HCT116 (cell line): ENCODE measurements around the gene CALR3. TPM values are rescaled to one million over a fixed set of nuclear protein-coding genes. Genes with fewer than 3 reads are reported as not detected.
A peak's percentile ranks its signal among the peaks of the same experiment; 100 is the strongest.

Source experiments
- ATAC-seq: fragments of 200-7000 bp; cut with Tn5 transposase; 2 replicates; pipeline ENCODE4 v1.9.1; 2020; ENCODE audit warnings: mild to moderate bottlenecking, moderate library complexity
- BruUV-seq: library from RNA; stranded (reverse); fragments of 400-500 nt; replicated peaks from 2 replicates; lab custom pipeline; 2021; lab: Mats Ljungman, UMichigan
- CTCF ChIA-PET: fragments of 300-600 bp; sonication (Branson Sonifier 250); formaldehyde crosslinking; loops from one replicate; lab custom pipeline; 2021; ENCODE audit warnings: antibody characterized with exemption; lab: Charles Lee
- POLR2A ChIA-PET: fragments of 300-600, 350-600 bp; sonication (Branson Sonifier 250); formaldehyde crosslinking; loops from one replicate; lab custom pipeline; 2021; ENCODE audit warnings: antibody characterized with exemption; lab: Charles Lee
- RAD21 ChIA-PET, 2 experiments: fragments of 300-600 bp; sonication (Branson Sonifier 250); formaldehyde crosslinking; loops; one replicate each; lab custom pipeline; 2023; ENCODE audit warnings: low total read pairs in 2 of 2; ENCODE audit not compliant: uncharacterized antibody in 2 of 2, unreplicated experiment in 2 of 2, low non-redundant PET in 1 of 2; lab: Charles Lee
- DNase-seq: peaks from one replicate; pipeline ENCODE4 v3.0.0-alpha.2; 2010; ENCODE audit warnings: low read depth, low spot score
- H2AFZ ChIP-seq: fragments of 200-600 bp; shearing (Covaris generic), sonication (generic); 2 replicates; pipeline ENCODE4 v1.6.1; 2017; ENCODE audit warnings: low read depth, mixed run types, mixed read lengths, antibody characterized with exemption, low read length; ENCODE audit not compliant: poor library complexity, severe bottlenecking
- H3K27ac ChIP-seq: 2 replicates; pipeline ENCODE4 v1.5.1; 2012; ENCODE audit warnings: low read depth, low read length
- H3K27me3 ChIP-seq: fragments of 200-600 bp; sonication (generic); 2 replicates; pipeline ENCODE4 v1.6.1; 2016; ENCODE audit warnings: mixed run types, low read length, mixed read lengths; ENCODE audit not compliant: insufficient read depth
- H3K36me3 ChIP-seq, 2 experiments: fragments of 200-500 bp in 1 of 2; fragments of 200-600 bp in 1 of 2; sonication (Bioruptor generic) in 1 of 2; sonication (generic) in 1 of 2; 2 replicates each; pipeline versions ENCODE4 v1.5.1 to v1.6.1; 2014 to 2016; ENCODE audit warnings: low read length in 2 of 2, inconsistent platforms in 1 of 2, mixed read lengths in 1 of 2, mixed run types in 1 of 2; ENCODE audit not compliant: insufficient read depth in 2 of 2, control insufficient read depth in 1 of 2
- H3K4me1 ChIP-seq, 2 experiments: fragments of 200-600 bp in 1 of 2; sonication (generic) in 1 of 2; 2 replicates each; pipeline versions ENCODE4 v1.5.1 to v1.6.1; 2012 to 2017; ENCODE audit warnings: low read length in 2 of 2, inconsistent platforms in 1 of 2, mild to moderate bottlenecking in 1 of 2, mixed read lengths in 1 of 2, mixed run types in 1 of 2, moderate library complexity in 1 of 2; ENCODE audit not compliant: insufficient read depth in 2 of 2, control insufficient read depth in 1 of 2
- H3K4me2 ChIP-seq: fragments of 200-600 bp; sonication (generic); 2 replicates; pipeline ENCODE4 v1.6.1; 2017; ENCODE audit warnings: mixed run types, low read length, mixed read lengths
- H3K4me3 ChIP-seq, 2 experiments: fragments of 200-600 bp in 1 of 2; sonication (generic) in 1 of 2; replicated peaks in 1 of 2; 2 replicates each; pipeline ENCODE4 v1.5.1; 2011 to 2016; ENCODE audit warnings: low read length in 2 of 2, control low read depth in 1 of 2, low read depth in 1 of 2, mild to moderate bottlenecking in 1 of 2, mixed read lengths in 1 of 2, mixed run types in 1 of 2
- H3K79me2 ChIP-seq: fragments of 200-600 bp; sonication (generic); 2 replicates; pipeline ENCODE4 v1.6.1; 2017; ENCODE audit warnings: mild to moderate bottlenecking, mixed run types, low read length, moderate library complexity, mixed read lengths; ENCODE audit not compliant: insufficient read depth
- H3K9ac ChIP-seq: fragments of 200-600 bp; sonication (generic); 2 replicates; pipeline ENCODE4 v1.6.1; 2016; ENCODE audit warnings: low read length, mixed read lengths
- H3K9me2 ChIP-seq: fragments of 200-600 bp; sonication (generic), shearing (Covaris generic); 2 replicates; pipeline ENCODE4 v1.6.1; 2017; ENCODE audit warnings: mixed run types, mild to moderate bottlenecking, moderate library complexity; ENCODE audit not compliant: insufficient read depth
- H3K9me3 ChIP-seq, 2 experiments: fragments of 200-500 bp in 1 of 2; fragments of 200-600 bp in 1 of 2; sonication (Bioruptor generic) in 1 of 2; sonication (generic) in 1 of 2; 2 replicates each; pipeline ENCODE4 v1.6.1; 2014 to 2017; ENCODE audit warnings: low read length in 2 of 2, mixed read lengths in 2 of 2, inconsistent platforms in 1 of 2, low read depth in 1 of 2, mild to moderate bottlenecking in 1 of 2, mixed run types in 1 of 2, moderate library complexity in 1 of 2; ENCODE audit not compliant: control insufficient read depth in 1 of 2, insufficient read depth in 1 of 2
- H4K20me1 ChIP-seq: fragments of 200-600 bp; sonication (generic), shearing (Covaris generic); 2 replicates; pipeline ENCODE4 v1.6.1; 2017; ENCODE audit warnings: mixed run types, mild to moderate bottlenecking, moderate library complexity; ENCODE audit not compliant: insufficient read depth
- EGR1 ChIP-seq: IDR thresholded peaks from 2 replicates; pipeline ENCODE4 v1.6.1; 2012; ENCODE audit warnings: low read depth
- ELF1 ChIP-seq: IDR thresholded peaks from 2 replicates; pipeline ENCODE4 v1.6.1; 2012; ENCODE audit warnings: low read depth, borderline replicate concordance
- EZH2 ChIP-seq: fragments of 200-600 bp; sonication (generic); IDR thresholded peaks from 2 replicates; pipeline ENCODE4 v1.6.1; 2017; ENCODE audit warnings: antibody characterized with exemption, mixed run types
- EZH2phosphoT487 ChIP-seq: fragments of 200-600 bp; IDR thresholded peaks from 2 replicates; pipeline ENCODE4 v1.6.1; 2018; ENCODE audit warnings: antibody characterized with exemption, borderline replicate concordance
- FOSL1 ChIP-seq: IDR thresholded peaks from 2 replicates; pipeline ENCODE4 v1.6.1; 2012; ENCODE audit warnings: low read depth
- JUND ChIP-seq: IDR thresholded peaks from 2 replicates; pipeline ENCODE4 v1.6.1; 2012
- POLR2A ChIP-seq: IDR thresholded peaks from 2 replicates; pipeline ENCODE4 v1.7.0; 2011; ENCODE audit warnings: borderline replicate concordance; ENCODE audit not compliant: insufficient read depth, insufficient read length; ENCODE audit errors: extremely low read depth
- POLR2AphosphoS5 ChIP-seq: IDR thresholded peaks from 2 replicates; pipeline ENCODE4 v1.6.1; 2011; ENCODE audit warnings: mild to moderate bottlenecking, low read depth, low read length, moderate library complexity
- RAD21 ChIP-seq: IDR thresholded peaks from 2 replicates; pipeline ENCODE4 v1.6.1; 2012; ENCODE audit warnings: low read depth, mild to moderate bottlenecking
- SIN3A ChIP-seq: IDR thresholded peaks from 2 replicates; pipeline ENCODE4 v1.6.1; 2012; ENCODE audit warnings: low read depth
- SP1 ChIP-seq: IDR thresholded peaks from 2 replicates; pipeline ENCODE4 v1.6.1; 2012; ENCODE audit warnings: low read depth
- TCF7L2 ChIP-seq: IDR thresholded peaks from 2 replicates; pipeline ENCODE4 v1.7.0; 2011; ENCODE audit warnings: borderline replicate concordance, inconsistent platforms; ENCODE audit not compliant: insufficient read depth, insufficient read length; ENCODE audit errors: extremely low read depth
- ZFX ChIP-seq: fragments of 450-650 bp; IDR thresholded peaks from 2 replicates; pipeline ENCODE4 v1.6.1; 2017
- intact Hi-C: fragments of 100-400 bp; cut with micrococcal nuclease; formaldehyde crosslinking; loops from 2 replicates; pipeline ENCODE4 v1.10.0; 2022
- total RNA-seq: library from RNA; stranded (reverse); gene quantifications from one replicate; pipeline ENCODE4 v1.2.1, GENCODE V29; 2021; ENCODE audit not compliant: unreplicated experiment
- TF ChIP-seq, protein P1 (sequence below): IDR thresholded peaks from 2 replicates; pipeline ENCODE4 v1.6.1; 2011; ENCODE audit warnings: mild to moderate bottlenecking, low read length, moderate library complexity; ENCODE audit not compliant: insufficient replicate concordance; ENCODE audit errors: extremely low read depth
- TF ChIP-seq, protein P2 (sequence below): IDR thresholded peaks from 2 replicates; pipeline ENCODE4 v1.6.1; 2012
- TF ChIP-seq, protein P3 (sequence below): IDR thresholded peaks from 2 replicates; pipeline ENCODE4 v1.6.1; 2012; ENCODE audit warnings: low read depth
- TF ChIP-seq, protein P4 (sequence below): IDR thresholded peaks from 2 replicates; pipeline ENCODE4 v1.6.1; 2012

Gene CALR3
- total RNA-seq, 1 experiment from 2014 or later = not detected

DNA sequence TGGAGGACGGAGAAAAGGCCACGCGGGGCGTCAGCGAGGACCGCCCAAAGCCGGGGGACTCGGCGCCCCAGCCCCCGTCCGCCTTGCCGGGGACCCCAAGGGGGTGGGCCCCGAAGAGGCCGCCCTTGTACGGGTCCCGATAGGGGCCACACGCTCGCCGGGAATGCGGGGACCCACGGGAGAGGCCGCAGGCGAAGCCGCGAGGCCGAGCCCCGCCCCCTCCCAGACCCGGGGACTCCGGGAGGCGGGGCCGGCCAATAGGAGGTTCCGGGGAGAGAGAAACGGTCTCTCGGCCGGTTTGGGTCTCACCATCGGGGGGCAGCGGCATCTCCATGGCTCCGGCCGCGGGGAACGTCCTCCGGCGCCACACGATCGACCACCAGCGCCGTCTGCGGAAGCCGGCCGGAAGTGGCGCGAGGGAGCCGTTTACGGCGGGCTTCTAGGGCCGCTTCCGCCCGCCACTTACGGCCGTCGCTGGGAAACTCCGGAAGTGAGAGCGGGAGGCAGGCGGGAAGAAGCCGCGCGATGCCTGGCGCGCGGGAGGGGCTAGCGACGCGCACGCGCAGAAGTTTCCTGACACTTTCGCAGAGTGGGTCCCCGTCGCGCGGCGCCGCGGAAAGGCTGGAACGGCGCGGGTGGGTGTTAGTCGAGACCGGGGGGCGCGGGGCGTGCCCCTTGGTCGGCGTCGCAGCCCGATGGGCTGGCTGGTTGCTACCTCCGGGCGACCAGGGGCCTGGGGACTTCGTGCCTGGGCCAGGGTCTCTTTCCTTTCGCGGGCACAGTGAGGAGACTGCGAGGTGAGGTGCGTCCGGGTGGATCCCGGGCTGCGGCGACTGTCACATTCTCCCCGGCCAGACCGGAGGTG is 46.3 kb upstream of the CALR3 start, which contains the start of gene CHERP:
Gene CHERP (minus strand): TSS at position 393 of the 865 bp plus-strand sequence. CDS start 59 bp downstream, at position 334.
- RAD21 ChIA-PET = no interaction called here
- BruUV-seq = no TSS peak
- DNase-seq = peak; percentile 83
- POLR2A ChIA-PET = no interaction called here
- Histone ChIP-seq H3K27ac (peak within 1 kb of the TSS; percentile 83), H3K4me2 (peak within 1 kb of the TSS; percentile 94), H3K4me1 (peaks cover 9 to 17% of the 10 kb centered on the region in 2 experiments), H2AFZ (no peak within 1 kb of the TSS), H3K36me3 (peaks cover 10 to 32% of the 10 kb centered on the region in 2 experiments), H3K9ac (peak within 1 kb of the TSS; percentile 96), H3K4me3 (peak within 1 kb of the TSS; percentile 97 to 100), H3K79me2 (peaks cover 73% of the 10 kb centered on the region), H3K27me3 (no peaks in the 10 kb centered on the region), H4K20me1 (peaks cover 17% of the 10 kb centered on the region; the same call in 1 of the 2 replicates), H3K9me3 (no peaks in the 10 kb centered on the region), H3K9me2 (no peaks in the 10 kb centered on the region)
- TF ChIP-seq, protein P1, sequence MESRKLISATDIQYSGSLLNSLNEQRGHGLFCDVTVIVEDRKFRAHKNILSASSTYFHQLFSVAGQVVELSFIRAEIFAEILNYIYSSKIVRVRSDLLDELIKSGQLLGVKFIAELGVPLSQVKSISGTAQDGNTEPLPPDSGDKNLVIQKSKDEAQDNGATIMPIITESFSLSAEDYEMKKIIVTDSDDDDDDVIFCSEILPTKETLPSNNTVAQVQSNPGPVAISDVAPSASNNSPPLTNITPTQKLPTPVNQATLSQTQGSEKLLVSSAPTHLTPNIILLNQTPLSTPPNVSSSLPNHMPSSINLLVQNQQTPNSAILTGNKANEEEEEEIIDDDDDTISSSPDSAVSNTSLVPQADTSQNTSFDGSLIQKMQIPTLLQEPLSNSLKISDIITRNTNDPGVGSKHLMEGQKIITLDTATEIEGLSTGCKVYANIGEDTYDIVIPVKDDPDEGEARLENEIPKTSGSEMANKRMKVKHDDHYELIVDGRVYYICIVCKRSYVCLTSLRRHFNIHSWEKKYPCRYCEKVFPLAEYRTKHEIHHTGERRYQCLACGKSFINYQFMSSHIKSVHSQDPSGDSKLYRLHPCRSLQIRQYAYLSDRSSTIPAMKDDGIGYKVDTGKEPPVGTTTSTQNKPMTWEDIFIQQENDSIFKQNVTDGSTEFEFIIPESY = peak; percentile 93
- TF ChIP-seq, protein P2, sequence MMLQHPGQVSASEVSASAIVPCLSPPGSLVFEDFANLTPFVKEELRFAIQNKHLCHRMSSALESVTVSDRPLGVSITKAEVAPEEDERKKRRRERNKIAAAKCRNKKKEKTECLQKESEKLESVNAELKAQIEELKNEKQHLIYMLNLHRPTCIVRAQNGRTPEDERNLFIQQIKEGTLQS = no peak
- TF ChIP-seq EZH2phosphoT487 (no peak), TCF7L2 (peak; percentile 23), POLR2AphosphoS5 (peak; percentile 91), EZH2 (no peak), FOSL1 (no peak), RAD21 (no peak), ELF1 (no peak; the same call in 1 of the 2 replicates), ZFX (peak; percentile 89; the same call in 1 of the 2 replicates), EGR1 (0 out of 2 replicates have a peak, but pooled peaks have one; percentile 22), SP1 (no peak; the same call in 1 of the 2 replicates), POLR2A (peak; percentile 79), JUND (no peak), SIN3A (peak; percentile 78)
- TF ChIP-seq, protein P3, sequence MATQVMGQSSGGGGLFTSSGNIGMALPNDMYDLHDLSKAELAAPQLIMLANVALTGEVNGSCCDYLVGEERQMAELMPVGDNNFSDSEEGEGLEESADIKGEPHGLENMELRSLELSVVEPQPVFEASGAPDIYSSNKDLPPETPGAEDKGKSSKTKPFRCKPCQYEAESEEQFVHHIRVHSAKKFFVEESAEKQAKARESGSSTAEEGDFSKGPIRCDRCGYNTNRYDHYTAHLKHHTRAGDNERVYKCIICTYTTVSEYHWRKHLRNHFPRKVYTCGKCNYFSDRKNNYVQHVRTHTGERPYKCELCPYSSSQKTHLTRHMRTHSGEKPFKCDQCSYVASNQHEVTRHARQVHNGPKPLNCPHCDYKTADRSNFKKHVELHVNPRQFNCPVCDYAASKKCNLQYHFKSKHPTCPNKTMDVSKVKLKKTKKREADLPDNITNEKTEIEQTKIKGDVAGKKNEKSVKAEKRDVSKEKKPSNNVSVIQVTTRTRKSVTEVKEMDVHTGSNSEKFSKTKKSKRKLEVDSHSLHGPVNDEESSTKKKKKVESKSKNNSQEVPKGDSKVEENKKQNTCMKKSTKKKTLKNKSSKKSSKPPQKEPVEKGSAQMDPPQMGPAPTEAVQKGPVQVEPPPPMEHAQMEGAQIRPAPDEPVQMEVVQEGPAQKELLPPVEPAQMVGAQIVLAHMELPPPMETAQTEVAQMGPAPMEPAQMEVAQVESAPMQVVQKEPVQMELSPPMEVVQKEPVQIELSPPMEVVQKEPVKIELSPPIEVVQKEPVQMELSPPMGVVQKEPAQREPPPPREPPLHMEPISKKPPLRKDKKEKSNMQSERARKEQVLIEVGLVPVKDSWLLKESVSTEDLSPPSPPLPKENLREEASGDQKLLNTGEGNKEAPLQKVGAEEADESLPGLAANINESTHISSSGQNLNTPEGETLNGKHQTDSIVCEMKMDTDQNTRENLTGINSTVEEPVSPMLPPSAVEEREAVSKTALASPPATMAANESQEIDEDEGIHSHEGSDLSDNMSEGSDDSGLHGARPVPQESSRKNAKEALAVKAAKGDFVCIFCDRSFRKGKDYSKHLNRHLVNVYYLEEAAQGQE = no peak
- TF ChIP-seq, protein P4, sequence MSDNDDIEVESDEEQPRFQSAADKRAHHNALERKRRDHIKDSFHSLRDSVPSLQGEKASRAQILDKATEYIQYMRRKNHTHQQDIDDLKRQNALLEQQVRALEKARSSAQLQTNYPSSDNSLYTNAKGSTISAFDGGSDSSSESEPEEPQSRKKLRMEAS = peak; percentile 85
- intact Hi-C loops = no loop called here
- peak; percentile 88 for ATAC-seq
- CTCF ChIA-PET = no interaction called here
